Measurements from ENCODE around the gene LYZL1.
"Not testable (repeated sequence)": the region's sequence is repeated elsewhere in the genome, so short reads cannot be mapped to it uniquely, and the experiment has no call there.

The LYZL1 gene

GRCh38 chr10:29279779-29280487 lies 8.9 kb upstream of the LYZL1 start:
- peaks cover 10% of the 10 kb centered on the region for H3K27me3 Mint-ChIP-seq
- H3K4me1 Mint-ChIP-seq, result no peaks in the 10 kb centered on the region
- H3K36me3 Mint-ChIP-seq, result peaks cover 1% of the 10 kb centered on the region
- H3K9me3 Mint-ChIP-seq, result no peaks in the 10 kb centered on the region
- no peak overlapping the region for H3K4me3 Mint-ChIP-seq
- H3K27ac Mint-ChIP-seq, result no peak overlapping the region

DNA sequence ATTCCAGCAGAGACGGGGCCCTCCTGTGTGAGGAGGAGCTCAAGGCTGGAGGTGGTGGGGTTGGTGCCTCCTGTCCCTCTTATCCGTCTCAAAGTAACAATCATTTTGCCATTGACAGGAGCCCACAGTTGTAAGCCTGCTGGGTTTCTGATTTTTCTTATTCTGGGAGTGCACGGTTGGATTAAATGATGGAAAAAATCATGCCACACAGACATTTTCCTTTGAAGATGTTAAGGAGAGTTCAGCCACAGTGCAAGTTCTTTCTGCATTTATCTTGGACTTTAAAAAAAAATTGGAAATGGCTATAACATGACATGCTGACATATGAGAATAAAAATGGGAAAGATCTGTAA lies 8.4 kb upstream of the LYZL1 start:
- H3K36me3 Mint-ChIP-seq, result peaks cover under 1% of the 10 kb centered on the region
- H3K4me3 Mint-ChIP-seq, result no peak overlapping the region
- H3K4me1 Mint-ChIP-seq, result no peaks in the 10 kb centered on the region

DNA sequence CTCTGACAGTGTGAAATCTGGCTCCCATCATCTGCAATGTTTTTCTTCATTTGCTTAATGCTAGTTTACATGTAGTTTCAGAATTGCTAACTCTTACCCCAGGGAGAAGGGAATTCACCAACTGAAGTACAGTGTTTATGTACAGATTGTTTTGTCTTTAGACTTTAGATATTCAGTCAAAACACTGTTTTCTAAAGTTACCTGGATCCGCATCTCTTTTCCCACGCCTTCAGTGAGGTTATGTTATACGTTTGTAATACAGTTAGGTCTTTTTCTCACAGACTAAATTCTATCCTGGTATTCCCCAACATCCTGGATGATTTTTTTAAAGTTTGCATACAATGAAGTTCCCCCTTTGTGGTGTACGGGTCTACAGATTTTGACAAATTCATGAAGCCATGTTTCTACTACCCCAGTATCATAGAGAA lies 3.2 kb upstream of the LYZL1 start:
- no peaks in the 10 kb centered on the region for H3K4me1 Mint-ChIP-seq
- H3K27me3 Mint-ChIP-seq, result peaks cover 23% of the 10 kb centered on the region
- no peak overlapping the region for H3K4me3 Mint-ChIP-seq
- H3K36me3 Mint-ChIP-seq, result no peaks in the 10 kb centered on the region
- H3K9me3 Mint-ChIP-seq, result no peaks in the 10 kb centered on the region
- no peak overlapping the region for H3K27ac Mint-ChIP-seq

More for the DNA sequence above, 8.4 kb upstream of the LYZL1 start:
- no peaks in the 10 kb centered on the region for H3K9me3 Mint-ChIP-seq
- H3K27ac Mint-ChIP-seq, result no peak overlapping the region
- peaks cover 10% of the 10 kb centered on the region for H3K27me3 Mint-ChIP-seq

GRCh38 chr10:29287635-29288034 lies 1.2 kb upstream of the LYZL1 start:
- H3K4me1 Mint-ChIP-seq, result no peaks in the 10 kb centered on the region
- no peaks in the 10 kb centered on the region for H3K9me3 Mint-ChIP-seq
- H3K27me3 Mint-ChIP-seq, result peaks cover 26% of the 10 kb centered on the region
- no peaks in the 10 kb centered on the region for H3K36me3 Mint-ChIP-seq
- H3K4me3 Mint-ChIP-seq, result no peak overlapping the region
- H3K27ac Mint-ChIP-seq, result no peak overlapping the region

DNA sequence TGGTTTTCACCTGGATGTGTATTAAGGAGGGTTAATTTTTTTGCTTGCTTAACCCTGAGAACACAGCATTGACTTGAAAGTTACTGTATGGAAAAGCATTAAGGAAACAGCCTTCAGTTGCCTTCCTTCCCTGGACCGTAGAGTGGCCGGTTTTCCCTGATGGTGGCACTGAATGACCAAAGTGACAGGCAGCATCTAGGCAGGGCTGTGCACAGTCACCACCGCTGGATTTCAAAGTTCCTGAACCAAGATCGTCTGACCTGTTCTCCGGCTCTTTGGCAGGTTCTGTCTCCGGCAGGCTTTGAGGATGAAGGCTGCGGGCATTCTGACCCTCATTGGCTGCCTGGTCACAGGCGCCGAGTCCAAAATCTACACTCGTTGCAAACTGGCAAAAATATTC lies 2.7 kb downstream of the LYZL1 start:
- not testable (repeated sequence) for H3K36me3 Mint-ChIP-seq, H3K9me3 Mint-ChIP-seq, H3K27ac Mint-ChIP-seq, H3K4me1 Mint-ChIP-seq, H3K4me3 Mint-ChIP-seq
- peaks cover 41% of the 10 kb centered on the region for H3K27me3 Mint-ChIP-seq

DNA sequence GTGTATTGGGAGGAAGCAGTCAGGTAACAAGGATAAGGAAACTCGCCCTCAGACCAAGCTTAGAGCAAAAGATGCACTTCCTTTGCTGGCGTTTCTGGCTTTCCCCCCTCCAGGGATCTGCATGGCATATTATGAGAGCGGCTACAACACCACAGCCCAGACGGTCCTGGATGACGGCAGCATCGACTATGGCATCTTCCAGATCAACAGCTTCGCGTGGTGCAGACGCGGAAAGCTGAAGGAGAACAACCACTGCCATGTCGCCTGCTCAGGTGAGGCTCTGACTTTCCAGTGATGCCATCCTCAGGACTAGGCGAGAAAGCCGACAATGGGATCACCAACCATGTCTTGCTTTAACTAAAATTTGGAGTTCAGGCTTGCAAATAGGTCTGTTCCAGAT lies 3.5 kb downstream of the LYZL1 start:
- H3K36me3 Mint-ChIP-seq, H3K4me1 Mint-ChIP-seq, H3K9me3 Mint-ChIP-seq, H3K4me3 Mint-ChIP-seq, H3K27ac Mint-ChIP-seq: not testable (repeated sequence)
- H3K27me3 Mint-ChIP-seq, result peaks cover 35% of the 10 kb centered on the region

GRCh38 chr10:29295813-29296212 lies 6.9 kb downstream of the LYZL1 start:
- Mint-ChIP-seq H3K9me3 (peaks cover 13% of the 10 kb centered on the region), H3K4me3 (no peak overlapping the region), H3K27me3 (peaks cover 26% of the 10 kb centered on the region), H3K4me1 (no peaks in the 10 kb centered on the region), H3K27ac (no peak overlapping the region), H3K36me3 (no peaks in the 10 kb centered on the region)

DNA sequence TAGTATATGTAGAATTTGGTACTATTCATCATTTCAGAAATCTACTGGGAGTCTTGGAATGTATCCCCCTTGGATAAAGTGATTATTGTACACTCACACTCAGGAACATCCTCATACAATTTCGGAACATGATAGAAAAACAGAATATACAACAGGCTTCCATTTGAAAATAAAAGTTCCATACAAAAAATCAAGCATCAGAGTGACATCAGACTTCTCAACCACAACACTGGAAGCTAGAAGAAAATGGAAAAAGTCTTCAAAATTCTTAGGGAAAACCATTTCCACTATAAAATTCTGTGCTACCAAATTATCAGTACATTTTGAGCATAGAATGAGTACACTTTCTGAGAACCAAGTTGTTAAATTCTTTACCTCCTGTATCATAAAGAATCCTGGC lies 8.8 kb downstream of the LYZL1 start:
- H3K36me3 Mint-ChIP-seq, result no peaks in the 10 kb centered on the region
- H3K27me3 Mint-ChIP-seq, result peaks cover 26% of the 10 kb centered on the region
- H3K9me3 Mint-ChIP-seq, result peaks cover 24% of the 10 kb centered on the region
- H3K4me3 Mint-ChIP-seq, result no peak overlapping the region
- H3K27ac Mint-ChIP-seq, result no peak overlapping the region
- no peaks in the 10 kb centered on the region for H3K4me1 Mint-ChIP-seq

DNA sequence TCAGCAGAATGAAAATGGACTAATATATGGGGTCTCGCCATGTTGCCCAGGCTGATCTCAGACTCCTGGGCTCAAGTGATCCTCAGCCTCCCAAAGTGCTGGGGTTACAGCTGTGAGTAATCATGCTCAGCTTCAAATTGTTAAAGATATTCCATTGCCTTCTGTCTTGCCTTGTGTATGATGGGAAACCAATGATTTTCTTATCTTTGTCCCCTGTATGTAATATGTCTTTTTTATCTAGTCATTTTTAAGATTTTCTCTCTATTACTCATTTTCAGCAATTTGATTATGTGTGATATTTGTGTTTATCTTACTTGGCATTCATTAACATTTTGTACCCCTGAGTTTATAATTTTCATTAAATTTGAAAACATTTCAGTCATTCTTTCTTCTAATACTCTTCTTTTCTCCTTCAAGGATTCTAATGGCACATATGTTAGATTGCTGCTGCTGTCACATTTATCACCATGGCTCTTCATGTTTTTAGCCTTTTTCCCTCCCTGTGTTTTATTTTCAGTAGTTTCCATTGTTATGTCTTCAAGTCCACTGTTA lies 12.6 kb downstream of the LYZL1 start:
- Mint-ChIP-seq H3K27ac (no peak overlapping the region), H3K4me1 (no peaks in the 10 kb centered on the region), H3K9me3 (peaks cover 16% of the 10 kb centered on the region), H3K27me3 (peaks cover 19% of the 10 kb centered on the region), H3K4me3 (no peak overlapping the region), H3K36me3 (no peaks in the 10 kb centered on the region)

- H3K27ac Mint-ChIP-seq, result no peak overlapping the region
- no peaks in the 10 kb centered on the region for H3K4me1 Mint-ChIP-seq
- H3K4me3 Mint-ChIP-seq, result no peak overlapping the region
- peaks cover 16% of the 10 kb centered on the region for H3K9me3 Mint-ChIP-seq
- no peaks in the 10 kb centered on the region for H3K36me3 Mint-ChIP-seq
- H3K27me3 Mint-ChIP-seq, result peaks cover 22% of the 10 kb centered on the region
Observed at GRCh38 chr10:29302499-29302898, 13.6 kb downstream of the LYZL1 start.

DNA sequence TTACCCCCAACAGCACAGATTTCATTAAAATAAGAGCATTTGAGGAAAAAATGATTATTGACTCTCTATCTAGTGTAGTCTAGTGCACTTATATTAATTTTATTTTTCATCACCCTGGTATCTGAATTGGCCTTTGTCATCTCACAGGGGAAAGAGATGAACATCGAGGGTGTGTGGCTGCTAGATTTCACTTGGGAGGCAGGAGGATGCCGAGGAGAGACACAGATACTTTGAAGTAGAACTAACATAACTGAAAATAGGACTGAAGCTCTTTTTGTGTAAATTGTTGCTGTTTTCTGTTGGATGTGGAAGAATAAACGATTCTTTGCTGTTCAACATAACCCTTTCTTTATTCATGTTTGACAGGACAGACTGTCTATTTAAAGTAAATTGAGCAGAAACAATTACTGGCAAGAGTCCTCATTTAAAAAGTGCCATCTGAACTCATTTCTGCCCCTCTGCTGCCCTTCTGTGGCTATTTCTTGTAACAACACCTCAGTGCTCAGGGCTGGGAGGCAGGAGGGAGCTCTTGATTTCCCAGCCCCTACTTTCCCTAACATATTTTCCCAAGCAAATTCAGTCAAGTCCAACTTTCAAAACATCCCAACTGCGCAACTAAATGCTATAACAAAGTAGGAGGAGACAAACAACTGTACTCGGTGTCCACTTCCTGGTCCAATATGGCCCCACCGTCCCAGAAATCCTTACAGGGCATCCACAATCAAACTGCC lies 15.6 kb downstream of the LYZL1 start:
- no peak overlapping the region for H3K27ac Mint-ChIP-seq
- no peaks in the 10 kb centered on the region for H3K36me3 Mint-ChIP-seq
- H3K9me3 Mint-ChIP-seq, result peaks cover 11% of the 10 kb centered on the region
- H3K4me3 Mint-ChIP-seq, result no peak overlapping the region
- no peaks in the 10 kb centered on the region for H3K4me1 Mint-ChIP-seq
- peaks cover 21% of the 10 kb centered on the region for H3K27me3 Mint-ChIP-seq

- Mint-ChIP-seq H3K36me3 (no peaks in the 10 kb centered on the region), H3K27ac (no peak overlapping the region), H3K9me3 (peaks cover 11% of the 10 kb centered on the region), H3K27me3 (peaks cover 19% of the 10 kb centered on the region), H3K4me1 (no peaks in the 10 kb centered on the region), H3K4me3 (no peak overlapping the region)
Observed at GRCh38 chr10:29304995-29305335, 16.1 kb downstream of the LYZL1 start.

GRCh38 chr10:29306688-29307087 lies 17.8 kb downstream of the LYZL1 start:
- H3K27ac Mint-ChIP-seq, result no peak overlapping the region
- H3K36me3 Mint-ChIP-seq, result no peaks in the 10 kb centered on the region
- H3K4me1 Mint-ChIP-seq, result no peaks in the 10 kb centered on the region
- H3K9me3 Mint-ChIP-seq, result peaks cover 3% of the 10 kb centered on the region
- peaks cover 21% of the 10 kb centered on the region for H3K27me3 Mint-ChIP-seq
- H3K4me3 Mint-ChIP-seq, result no peak overlapping the region

- H3K4me1 Mint-ChIP-seq, H3K36me3 Mint-ChIP-seq, H3K4me3 Mint-ChIP-seq, H3K27ac Mint-ChIP-seq, H3K9me3 Mint-ChIP-seq: not testable (repeated sequence)
- H3K27me3 Mint-ChIP-seq, result peaks cover 19% of the 10 kb centered on the region
Observed at GRCh38 chr10:29308142-29308541, 19.3 kb downstream of the LYZL1 start.

DNA sequence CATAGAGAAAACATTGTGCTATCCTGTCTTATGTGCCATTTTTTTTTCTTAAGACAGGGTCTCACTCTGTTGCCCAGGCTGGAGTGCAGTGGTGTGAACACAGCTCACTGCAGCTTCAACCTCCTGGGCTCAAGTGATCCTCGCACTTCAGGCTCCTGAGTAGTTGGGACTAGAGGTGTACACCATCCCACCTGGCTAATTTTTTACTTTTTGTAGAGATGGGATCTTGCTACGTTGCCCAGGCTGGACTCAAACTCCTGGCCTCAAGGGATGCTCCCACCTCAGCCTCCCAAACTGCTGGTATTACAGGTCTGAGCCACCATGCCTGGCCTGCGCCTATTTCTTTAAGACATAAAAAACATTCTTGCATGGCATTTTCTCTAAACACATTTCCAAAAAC lies 20.6 kb downstream of the LYZL1 start:
- Mint-ChIP-seq H3K27me3 (peaks cover 13% of the 10 kb centered on the region), H3K36me3 (no peaks in the 10 kb centered on the region), H3K9me3 (no peaks in the 10 kb centered on the region), H3K27ac (no peak overlapping the region), H3K4me1 (no peaks in the 10 kb centered on the region), H3K4me3 (no peak overlapping the region)

GRCh38 chr10:29310463-29310862 lies 21.6 kb downstream of the LYZL1 start:
- H3K4me3 Mint-ChIP-seq, H3K27me3 Mint-ChIP-seq, H3K36me3 Mint-ChIP-seq, H3K9me3 Mint-ChIP-seq, H3K4me1 Mint-ChIP-seq, H3K27ac Mint-ChIP-seq: not testable (repeated sequence)
